HepG2 (cell line): Measurements from ENCODE around the gene ZNF772. TPM values are rescaled to one million over a fixed set of nuclear protein-coding genes. Genes with fewer than 3 reads are reported as not detected.

Source experiments
- ARNT2 ChIP-seq: sonication (generic); formaldehyde crosslinking; IDR thresholded peaks from 2 replicates; pipeline ENCODE4 v1.8.0; 2022; ENCODE audit warnings: mild to moderate bottlenecking, low read depth, missing genetic modification reagents, moderate library complexity
- BATF2 ChIP-seq: sonication (generic); formaldehyde crosslinking; IDR thresholded peaks from 2 replicates; pipeline ENCODE4 v1.8.0; 2022; ENCODE audit warnings: mild to moderate bottlenecking, missing genetic modification reagents, moderate library complexity
- BORCS8-MEF2B ChIP-seq: sonication (generic); formaldehyde crosslinking; IDR thresholded peaks from 2 replicates; pipeline ENCODE4 v1.8.0; 2022; ENCODE audit warnings: mild to moderate bottlenecking, missing genetic modification reagents
- DMAP1 ChIP-seq: IDR thresholded peaks from 2 replicates; pipeline ENCODE4 v1.6.1; 2016
- GMEB1 ChIP-seq: sonication (generic); formaldehyde crosslinking; IDR thresholded peaks from 2 replicates; pipeline ENCODE4 v1.5.1; 2020; ENCODE audit warnings: missing genetic modification reagents, mild to moderate bottlenecking, borderline replicate concordance
- GRHL1 ChIP-seq: sonication (generic); formaldehyde crosslinking; conservative IDR thresholded peaks from 2 replicates; pipeline ENCODE4 v1.8.0; 2022; ENCODE audit warnings: missing genetic modification reagents
- HNRNPUL1 ChIP-seq: fragments of 200-400 bp; formaldehyde crosslinking; IDR thresholded peaks from 2 replicates; pipeline ENCODE4 v1.6.1; 2017; ENCODE audit warnings: low read depth, mild to moderate bottlenecking, low read length, moderate library complexity
- HOXA9 ChIP-seq: sonication (generic); formaldehyde crosslinking; IDR thresholded peaks from 2 replicates; pipeline ENCODE4 v1.8.1; 2022; ENCODE audit warnings: missing genetic modification reagents, mild to moderate bottlenecking, moderate library complexity, borderline replicate concordance
- MXD3 ChIP-seq: IDR thresholded peaks from 2 replicates; pipeline ENCODE4 v1.6.1; 2016; ENCODE audit warnings: mild to moderate bottlenecking, missing biosample characterization, missing genetic modification reagents
- PBX3 ChIP-seq: sonication (generic); formaldehyde crosslinking; IDR thresholded peaks from 2 replicates; pipeline ENCODE4 v1.8.1; 2023; ENCODE audit warnings: missing genetic modification reagents, inconsistent platforms, borderline replicate concordance
- PCBP2 ChIP-seq: fragments of 200-400 bp; formaldehyde crosslinking; optimal IDR thresholded peaks from 2 replicates; pipeline ENCODE3; 2018; ENCODE audit warnings: low read length, low read depth; ENCODE audit not compliant: poor library complexity, severe bottlenecking
- TFDP2 ChIP-seq: sonication (generic); formaldehyde crosslinking; IDR thresholded peaks from 2 replicates; pipeline ENCODE4 v1.4.0; 2020; ENCODE audit warnings: missing genetic modification reagents
- TRIM22 ChIP-seq: fragments of 450-650 bp; IDR thresholded peaks from 2 replicates; pipeline ENCODE4 v1.6.1; 2017
- TRIM24 ChIP-seq: sonication (generic); formaldehyde crosslinking; IDR thresholded peaks from 2 replicates; pipeline ENCODE4 v1.8.0; 2022; ENCODE audit warnings: mild to moderate bottlenecking, missing genetic modification reagents
- YEATS4 ChIP-seq: sonication (generic); formaldehyde crosslinking; IDR thresholded peaks from 2 replicates; pipeline ENCODE4 v1.4.0; 2020; ENCODE audit warnings: missing genetic modification reagents, borderline replicate concordance
- ZBTB38 ChIP-seq: sonication (generic); formaldehyde crosslinking; IDR thresholded peaks from 2 replicates; pipeline ENCODE4 v1.5.1; 2020; ENCODE audit warnings: mild to moderate bottlenecking, missing genetic modification reagents
- ZFP62 ChIP-seq: sonication (generic); formaldehyde crosslinking; IDR thresholded peaks from 2 replicates; pipeline ENCODE4 v1.4.0; 2020; ENCODE audit warnings: missing genetic modification reagents
- polyA plus RNA-seq, 8 experiments: library from polyadenylated mRNA; depleted of rRNA in 3 of 8; stranded (reverse) in 7 of 8; unstranded in 1 of 8; fragments of >200 nt; fragmentation: Illumina TruSeq in 4 of 8; extraction: Trizol in 4 of 8; gene quantifications; 2 replicates each; pipeline versions ENCODE4 v1.2.1 to v1.2.3, GENCODE V29; 2011 to 2016; ENCODE audit warnings: low read depth in 4 of 8, missing spikeins in 1 of 8, mixed read lengths in 1 of 8; ENCODE audit not compliant: insufficient read depth in 1 of 8
- total RNA-seq, 5 experiments: library from RNA; depleted of rRNA; stranded (reverse); fragments of >200 nt; fragmentation: Illumina TruSeq; extraction: Trizol; gene quantifications; 2 replicates each; pipeline ENCODE4 v1.2.3, GENCODE V29; 2016; ENCODE audit warnings: low read depth in 1 of 5
- TF ChIP-seq, protein P1 (sequence below): sonication (generic); formaldehyde crosslinking; IDR thresholded peaks from 2 replicates; pipeline ENCODE4 v1.4.0; 2020; ENCODE audit warnings: missing genetic modification reagents, borderline replicate concordance

The ZNF772 gene
- total and polyA plus RNA-seq, 2 of the 13 experiments (the other 11 are each of a cell fraction or from before 2014, with no cell fraction given): 3.1 to 17.2 TPM

DNA sequence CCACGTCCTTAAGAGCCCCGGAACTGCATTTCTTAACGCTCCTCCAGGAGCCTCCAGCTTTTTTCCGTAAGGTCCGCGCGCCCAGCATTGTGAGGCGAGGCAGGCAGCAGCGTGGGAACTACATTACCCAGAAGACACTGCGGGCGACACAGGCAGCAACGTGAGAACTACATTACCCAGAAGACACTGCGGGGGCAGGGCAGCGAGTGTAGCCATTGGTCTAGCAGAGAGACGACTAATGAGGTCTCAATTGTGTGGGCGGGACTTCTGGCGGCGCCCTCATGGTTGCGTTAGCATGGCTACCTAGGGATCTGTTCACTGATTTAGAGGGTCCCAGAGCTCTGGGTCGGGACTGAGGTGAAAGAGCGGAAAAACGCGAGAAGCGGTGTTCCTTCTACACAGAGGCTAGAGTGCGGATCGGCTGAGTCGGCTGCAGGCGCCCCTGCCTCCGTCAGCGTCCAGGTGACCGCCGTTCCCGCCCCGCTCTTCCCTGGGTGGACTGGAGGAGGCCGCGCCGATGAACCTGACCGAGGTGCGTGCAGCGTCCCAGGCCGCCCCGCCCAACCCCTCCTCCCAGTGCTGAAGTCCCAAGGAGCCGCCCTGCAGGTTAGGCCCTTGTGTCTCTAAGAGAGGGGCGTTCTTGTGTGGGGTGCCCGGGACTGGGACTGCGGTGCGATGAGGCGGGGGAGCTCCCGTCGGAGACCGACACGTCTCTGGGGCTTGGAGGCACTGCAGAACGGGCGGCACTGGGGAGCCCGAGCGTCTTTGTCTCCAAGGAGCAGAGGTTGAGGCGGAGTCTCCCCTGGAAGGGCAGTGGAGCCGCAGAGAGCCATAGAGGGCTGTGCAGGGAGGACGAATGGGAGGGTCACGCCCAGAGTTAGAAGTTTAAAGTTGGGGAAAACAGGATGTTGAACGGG lies 42.0 kb downstream of the ZNF772 start, which contains the start of gene ZNF749 (continued):
- peak; percentile 96 for TF ChIP-seq GMEB1
- peak; percentile 61 for TF ChIP-seq YEATS4 (CRISPR knock-in tag)
- no peak; the same call in 1 of the 2 replicates for TF ChIP-seq MXD3
- no peak for TF ChIP-seq BORCS8-MEF2B (CRISPR knock-in tag)
- no peak for TF ChIP-seq TRIM24 (CRISPR knock-in tag)
- TF ChIP-seq DMAP1 (CRISPR knock-in tag): peak; percentile 87
- no peak for TF ChIP-seq ZBTB38 (CRISPR knock-in tag)
- no peak for TF ChIP-seq HNRNPUL1
- no peak for TF ChIP-seq GRHL1 (CRISPR knock-in tag)
- TF ChIP-seq PBX3 (CRISPR knock-in tag): no peak
- TF ChIP-seq TFDP2 (CRISPR knock-in tag): peak; percentile 70
- TF ChIP-seq HOXA9 (CRISPR knock-in tag): peak; percentile 49; the same call in 1 of the 2 replicates
- TF ChIP-seq, protein P1, sequence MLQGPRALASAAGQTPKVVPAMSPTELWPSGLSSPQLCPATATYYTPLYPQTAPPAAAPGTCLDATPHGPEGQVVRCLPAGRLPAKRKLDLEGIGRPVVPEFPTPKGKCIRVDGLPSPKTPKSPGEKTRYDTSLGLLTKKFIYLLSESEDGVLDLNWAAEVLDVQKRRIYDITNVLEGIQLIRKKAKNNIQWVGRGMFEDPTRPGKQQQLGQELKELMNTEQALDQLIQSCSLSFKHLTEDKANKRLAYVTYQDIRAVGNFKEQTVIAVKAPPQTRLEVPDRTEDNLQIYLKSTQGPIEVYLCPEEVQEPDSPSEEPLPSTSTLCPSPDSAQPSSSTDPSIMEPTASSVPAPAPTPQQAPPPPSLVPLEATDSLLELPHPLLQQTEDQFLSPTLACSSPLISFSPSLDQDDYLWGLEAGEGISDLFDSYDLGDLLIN (CRISPR knock-in tag): no peak
- no peak for TF ChIP-seq ZFP62 (CRISPR knock-in tag)
- TF ChIP-seq ARNT2: peak; percentile 27; the same call in 1 of the 2 replicates
- no peak for TF ChIP-seq TRIM22
- peak; percentile 81; the same call in 1 of the 2 replicates for TF ChIP-seq BATF2 (CRISPR knock-in tag)
- no peak for TF ChIP-seq PCBP2
